ENCODE data around the gene CDC5L. TPM values are rescaled to one million over a fixed set of nuclear protein-coding genes. Genes with fewer than 3 reads are reported as not detected.

CDC5L gene
- polyA plus RNA-seq, 1 donor from 2014 or later: 16.0 TPM

GRCh38 chr6:44356487-44356886 lies 31.0 kb upstream of the CDC5L start:
- Mint-ChIP-seq H3K27ac (no peak overlapping the region), H3K27me3 (peaks cover 14% of the 10 kb centered on the region), H3K9me3 (peaks cover 3 to 6% (median 3%) of the 10 kb centered on the region in 3 donors), H3K4me3 (no peak overlapping the region), H3K36me3 (no peaks in the 10 kb centered on the region), H3K4me1 (no peaks in the 10 kb centered on the region)

GRCh38 chr6:44359973-44360372 lies 27.5 kb upstream of the CDC5L start:
- H3K27me3 Mint-ChIP-seq: peaks cover 16% of the 10 kb centered on the region
- H3K36me3 Mint-ChIP-seq: no peaks in the 10 kb centered on the region
- H3K27ac Mint-ChIP-seq: no peak overlapping the region
- peaks cover 0 to 3% (median 3%) of the 10 kb centered on the region in 3 donors for H3K4me1 Mint-ChIP-seq
- H3K9me3 Mint-ChIP-seq: peaks cover 3 to 6% (median 3%) of the 10 kb centered on the region in 3 donors
- no peak overlapping the region for H3K4me3 Mint-ChIP-seq

GRCh38 chr6:44361947-44362346 lies 25.6 kb upstream of the CDC5L start:
- Mint-ChIP-seq H3K4me1 (peaks cover 3 to 6% (median 4%) of the 10 kb centered on the region in 3 donors), H3K27me3 (peaks cover 15% of the 10 kb centered on the region), H3K4me3 (no peak overlapping the region), H3K27ac (no peak overlapping the region), H3K36me3 (no peaks in the 10 kb centered on the region), H3K9me3 (no peaks in the 10 kb centered on the region)

GRCh38 chr6:44363377-44363926 lies 24.1 kb upstream of the CDC5L start:
- Mint-ChIP-seq H3K36me3 (no peaks in the 10 kb centered on the region), H3K27ac (no peak overlapping the region), H3K4me3 (no peak overlapping the region)

GRCh38 chr6:44366781-44367180 lies 20.7 kb upstream of the CDC5L start:
- Mint-ChIP-seq H3K36me3 (no peaks in the 10 kb centered on the region), H3K4me1 (peaks cover 3 to 6% (median 4%) of the 10 kb centered on the region in 3 donors), H3K27ac (no peak overlapping the region), H3K9me3 (no peaks in the 10 kb centered on the region), H3K4me3 (no peak overlapping the region), H3K27me3 (peaks cover 8% of the 10 kb centered on the region)

More at GRCh38 chr6:44363377-44363926, 24.1 kb upstream of the CDC5L start:
- peaks cover 3 to 6% (median 4%) of the 10 kb centered on the region in 3 donors for H3K4me1 Mint-ChIP-seq
- H3K27me3 Mint-ChIP-seq: peaks cover 14% of the 10 kb centered on the region
- no peaks in the 10 kb centered on the region for H3K9me3 Mint-ChIP-seq

GRCh38 chr6:44367681-44368080 lies 19.8 kb upstream of the CDC5L start:
- Mint-ChIP-seq H3K27ac (no peak overlapping the region), H3K4me3 (no peak overlapping the region), H3K4me1 (peaks cover 3 to 6% (median 4%) of the 10 kb centered on the region in 3 donors), H3K36me3 (no peaks in the 10 kb centered on the region), H3K9me3 (no peaks in the 10 kb centered on the region), H3K27me3 (peaks cover 8% of the 10 kb centered on the region)

- H3K4me1 Mint-ChIP-seq: no peaks in the 10 kb centered on the region
- H3K9me3 Mint-ChIP-seq: no peaks in the 10 kb centered on the region
- H3K27me3 Mint-ChIP-seq: peaks cover 19% of the 10 kb centered on the region
- no peak overlapping the region for H3K27ac Mint-ChIP-seq
- no peak overlapping the region for H3K4me3 Mint-ChIP-seq
- no peaks in the 10 kb centered on the region for H3K36me3 Mint-ChIP-seq
Observed at GRCh38 chr6:44373051-44373450, 14.5 kb upstream of the CDC5L start.

- Mint-ChIP-seq H3K27me3 (peaks cover 17% of the 10 kb centered on the region), H3K36me3 (no peaks in the 10 kb centered on the region), H3K4me1 (no peaks in the 10 kb centered on the region), H3K4me3 (no peak overlapping the region), H3K9me3 (no peaks in the 10 kb centered on the region), H3K27ac (no peak overlapping the region)
Observed at GRCh38 chr6:44373787-44374186, 13.7 kb upstream of the CDC5L start.

- H3K9me3 Mint-ChIP-seq: no peaks in the 10 kb centered on the region
- H3K4me3 Mint-ChIP-seq: peak overlapping the region in 1 of 4 donors; percentile 39
- H3K27me3 Mint-ChIP-seq: peaks cover 16% of the 10 kb centered on the region
- H3K27ac Mint-ChIP-seq: no peak overlapping the region
- H3K4me1 Mint-ChIP-seq: no peaks in the 10 kb centered on the region
- H3K36me3 Mint-ChIP-seq: no peaks in the 10 kb centered on the region
Observed at GRCh38 chr6:44375071-44375470, 12.4 kb upstream of the CDC5L start.

GRCh38 chr6:44377484-44377883 lies 10.0 kb upstream of the CDC5L start:
- H3K27me3 Mint-ChIP-seq: peaks cover 14% of the 10 kb centered on the region

GRCh38 chr6:44377971-44378370 lies 9.5 kb upstream of the CDC5L start:
- Mint-ChIP-seq H3K4me1 (no peaks in the 10 kb centered on the region), H3K9me3 (no peaks in the 10 kb centered on the region), H3K4me3 (no peak overlapping the region), H3K27me3 (peaks cover 12% of the 10 kb centered on the region), H3K27ac (no peak overlapping the region), H3K36me3 (no peaks in the 10 kb centered on the region)

More at GRCh38 chr6:44377484-44377883, 10.0 kb upstream of the CDC5L start:
- Mint-ChIP-seq H3K27ac (no peak overlapping the region), H3K9me3 (no peaks in the 10 kb centered on the region), H3K4me1 (no peaks in the 10 kb centered on the region), H3K36me3 (no peaks in the 10 kb centered on the region), H3K4me3 (no peak overlapping the region)

GRCh38 chr6:44381739-44382138 lies 5.8 kb upstream of the CDC5L start:
- H3K27ac Mint-ChIP-seq: no peak overlapping the region
- no peaks in the 10 kb centered on the region for H3K9me3 Mint-ChIP-seq
- peaks cover 0 to under 1% (median 0%) of the 10 kb centered on the region in 3 donors for H3K4me1 Mint-ChIP-seq
- no peak overlapping the region for H3K4me3 Mint-ChIP-seq
- no peaks in the 10 kb centered on the region for H3K36me3 Mint-ChIP-seq
- H3K27me3 Mint-ChIP-seq: peaks cover 1% of the 10 kb centered on the region

GRCh38 chr6:44386364-44386928 lies 1.1 kb upstream of the CDC5L start:
- Mint-ChIP-seq H3K27ac (peak overlapping the region; percentile 88 to 97 (median 95)), H3K36me3 (no peaks in the 10 kb centered on the region), H3K4me1 (peaks cover 26 to 33% (median 30%) of the 10 kb centered on the region in 3 donors), H3K4me3 (peak overlapping the region; percentile 87 to 100 (median 97)), H3K9me3 (no peaks in the 10 kb centered on the region), H3K27me3 (no peaks in the 10 kb centered on the region)

- Mint-ChIP-seq H3K4me1 (peaks cover 27 to 33% (median 30%) of the 10 kb centered on the region in 3 donors), H3K36me3 (no peaks in the 10 kb centered on the region), H3K27ac (peak overlapping the region; percentile 88 to 97 (median 95)), H3K27me3 (no peaks in the 10 kb centered on the region), H3K4me3 (peak overlapping the region; percentile 87 to 100 (median 97)), H3K9me3 (no peaks in the 10 kb centered on the region)
Observed at GRCh38 chr6:44386929-44387345, 569 bp upstream of the CDC5L start.

- Mint-ChIP-seq H3K9me3 (no peaks in the 10 kb centered on the region), H3K27ac (peak overlapping the region; percentile 56 to 95 (median 88)), H3K36me3 (no peaks in the 10 kb centered on the region), H3K4me1 (peaks cover 27 to 33% (median 30%) of the 10 kb centered on the region in 3 donors), H3K27me3 (no peaks in the 10 kb centered on the region), H3K4me3 (peak overlapping the region; percentile 87 to 100 (median 97))
Observed at GRCh38 chr6:44388135-44388487, 605 bp downstream of the CDC5L start.

GRCh38 chr6:44388887-44389286 lies 1.4 kb downstream of the CDC5L start:
- Mint-ChIP-seq H3K36me3 (no peaks in the 10 kb centered on the region), H3K4me1 (peaks cover 27 to 33% (median 30%) of the 10 kb centered on the region in 3 donors), H3K4me3 (peak overlapping the region; percentile 87 to 100 (median 97)), H3K9me3 (no peaks in the 10 kb centered on the region), H3K27me3 (no peaks in the 10 kb centered on the region), H3K27ac (peak overlapping the region in 2 of 3 donors; percentile 88 to 95)

Data from IgD-negative memory B cell (primary cell).